Measurements from ENCODE around the gene CCDC126. TPM values are rescaled to one million over a fixed set of nuclear protein-coding genes. Genes with fewer than 3 reads are reported as not detected.

Gene CCDC126
- total and polyA plus RNA-seq, 2 of the 8 experiments (the other 6 are each of a cell fraction or from before 2014, with no cell fraction given) = 1.4 to 5.3 TPM

- Histone ChIP-seq H4K20me1 (replicated peaks in 1 of 2; ENCODE audit: control insufficient read depth in 1 of 2, insufficient read depth in 2 of 2, low read length in 2 of 2) (no peaks in the 10 kb centered on the region), H3K23me2 (ENCODE audit: low read depth, low read length) (no peaks in the 10 kb centered on the region), H3K18ac (ENCODE audit: extremely low read depth, low read length) (no peak overlapping the region), H3K27ac (ENCODE audit: low read depth, low read length) (no peak overlapping the region), H4K91ac (replicated peaks; ENCODE audit: insufficient read length, low read length) (no peak overlapping the region), H3K56ac (replicated peaks; ENCODE audit: insufficient read length, low read depth, low read length) (no peak overlapping the region), H3K27me3 (replicated peaks in 1 of 4; ENCODE audit: control insufficient read depth in 3 of 4, extremely low read depth in 1 of 4, insufficient read depth in 3 of 4, low read length in 3 of 4) (no peaks in the 10 kb centered on the region), H3K4me2 (ENCODE audit: insufficient read depth in 1 of 2, low read depth in 2 of 2, low read length in 2 of 2) (no peak overlapping the region), H3K4ac (replicated peaks; ENCODE audit: insufficient read length, low read depth, low read length) (no peak overlapping the region), H3K23ac (ENCODE audit: insufficient read length) (no peak overlapping the region), H3K79me1 (ENCODE audit: low read depth, low read length) (no peaks in the 10 kb centered on the region), H3K9me3 (ENCODE audit: insufficient read depth in 2 of 2, low read depth in 1 of 2, low read length in 1 of 2) (0 out of 4 replicates have a peak, but pooled peaks cover 0 to under 1% of the 10 kb centered on the region in 2 experiments), H2BK5ac (ENCODE audit: low read depth, low read length) (no peak overlapping the region), H2AFZ (ENCODE audit: low read length) (no peak overlapping the region), H3K4me3 (ENCODE audit: extremely low read depth in 1 of 4, insufficient read depth in 2 of 4, low read depth in 3 of 4, low read length in 4 of 4) (no peak overlapping the region), H3K36me3 (ENCODE audit: control insufficient read depth in 2 of 4, insufficient read depth in 4 of 4, low read length in 3 of 4) (no peaks in the 10 kb centered on the region), H4K5ac (ENCODE audit: insufficient read length, low read depth, low read length) (no peak overlapping the region), H2BK12ac (ENCODE audit: low read depth, low read length) (no peak overlapping the region), H2BK20ac (ENCODE audit: low read length) (no peak overlapping the region), H3K9ac (replicated peaks in 1 of 4; ENCODE audit: extremely low read depth in 1 of 4, low read depth in 3 of 4, low read length in 3 of 4) (no peak overlapping the region), H2BK15ac (ENCODE audit: low read length) (no peak overlapping the region), H3K14ac (ENCODE audit: insufficient read length) (no peak overlapping the region), H2AK5ac (ENCODE audit: low read depth, low read length) (no peak overlapping the region), H4K8ac (ENCODE audit: extremely low read depth, insufficient read depth, low read length) (no peak overlapping the region), H2BK120ac (replicated peaks; ENCODE audit: low read depth, low read length) (no peak overlapping the region), H3K79me2 (ENCODE audit: control insufficient read depth in 1 of 2, insufficient read depth in 2 of 2, low read length in 2 of 2) (no peaks in the 10 kb centered on the region), H3K4me1 (replicated peaks in 1 of 4; ENCODE audit: control insufficient read depth in 3 of 4, insufficient read depth in 4 of 4, low read length in 3 of 4) (no peaks in the 10 kb centered on the region)
- WGBS, 2 experiments (ENCODE audit: extremely low coverage in 1 of 2, insufficient coverage in 1 of 2, insufficient read length in 1 of 2, insufficient replicate concordance in 2 of 2, low coverage in 1 of 2, low lambda C conversion rate in 2 of 2, missing lambda C conversion rate in 1 of 2) = 86% methylated on average over 2 of the region's 2 CpGs; no CpG with 5 or more reads in 1 of the 2 experiments
- TF ChIP-seq SP2 (IDR thresholded peaks at IDR 0.05; ENCODE audit: low read length) (no peak), POU5F1 (IDR thresholded peaks at IDR 0.05; ENCODE audit: low read depth, low read length) (no peak), RAD21 (IDR thresholded peaks at IDR 0.05 in 1 of 2, conservative IDR thresholded peaks at IDR 0.05 in 1 of 2; ENCODE audit: low read depth in 2 of 2, low read length in 2 of 2) (no peak)
- DNase-seq (ENCODE audit: low read depth in 1 of 2, low spot score in 2 of 2) = no peak
- POLR2A ChIA-PET (ENCODE audit: partially characterized antibody) = no interaction called here
- CTCF ChIA-PET (ENCODE audit: partially characterized antibody) = interaction anchor here (0.6 to 0.7 kb wide), 4 partner anchors 240 to 761 kb away, joined by 3 read pairs; no protein-coding TSS in a partner anchor
- FAIRE-seq = no peak
Observed at GRCh38 chr7:23622506-23622925, 25.3 kb downstream of the CCDC126 start.
